GM20000 (cell line): Measurements from ENCODE around the gene PLEKHO1.

Experiments
- DNase-seq: peaks from one replicate; pipeline ENCODE4 v3.0.0; 2012; ENCODE audit warnings: low spot score
- TF ChIP-seq, protein P1 (sequence below): IDR thresholded peaks from 2 replicates; pipeline ENCODE4 v1.5.1; 2012; ENCODE audit warnings: mild to moderate bottlenecking, control low read depth; ENCODE audit errors: extremely low read depth, missing control alignments

The PLEKHO1 gene

GRCh38 chr1:150150133-150151021, 661 bp downstream of the PLEKHO1 start:
- TF ChIP-seq, protein P1, sequence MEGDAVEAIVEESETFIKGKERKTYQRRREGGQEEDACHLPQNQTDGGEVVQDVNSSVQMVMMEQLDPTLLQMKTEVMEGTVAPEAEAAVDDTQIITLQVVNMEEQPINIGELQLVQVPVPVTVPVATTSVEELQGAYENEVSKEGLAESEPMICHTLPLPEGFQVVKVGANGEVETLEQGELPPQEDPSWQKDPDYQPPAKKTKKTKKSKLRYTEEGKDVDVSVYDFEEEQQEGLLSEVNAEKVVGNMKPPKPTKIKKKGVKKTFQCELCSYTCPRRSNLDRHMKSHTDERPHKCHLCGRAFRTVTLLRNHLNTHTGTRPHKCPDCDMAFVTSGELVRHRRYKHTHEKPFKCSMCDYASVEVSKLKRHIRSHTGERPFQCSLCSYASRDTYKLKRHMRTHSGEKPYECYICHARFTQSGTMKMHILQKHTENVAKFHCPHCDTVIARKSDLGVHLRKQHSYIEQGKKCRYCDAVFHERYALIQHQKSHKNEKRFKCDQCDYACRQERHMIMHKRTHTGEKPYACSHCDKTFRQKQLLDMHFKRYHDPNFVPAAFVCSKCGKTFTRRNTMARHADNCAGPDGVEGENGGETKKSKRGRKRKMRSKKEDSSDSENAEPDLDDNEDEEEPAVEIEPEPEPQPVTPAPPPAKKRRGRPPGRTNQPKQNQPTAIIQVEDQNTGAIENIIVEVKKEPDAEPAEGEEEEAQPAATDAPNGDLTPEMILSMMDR, result no peak
- DNase-seq, result no peak

- peak; percentile 59 for DNase-seq
Measured at GRCh38 chr1:150151291-150152181, 1.8 kb downstream of the PLEKHO1 start.

DNA sequence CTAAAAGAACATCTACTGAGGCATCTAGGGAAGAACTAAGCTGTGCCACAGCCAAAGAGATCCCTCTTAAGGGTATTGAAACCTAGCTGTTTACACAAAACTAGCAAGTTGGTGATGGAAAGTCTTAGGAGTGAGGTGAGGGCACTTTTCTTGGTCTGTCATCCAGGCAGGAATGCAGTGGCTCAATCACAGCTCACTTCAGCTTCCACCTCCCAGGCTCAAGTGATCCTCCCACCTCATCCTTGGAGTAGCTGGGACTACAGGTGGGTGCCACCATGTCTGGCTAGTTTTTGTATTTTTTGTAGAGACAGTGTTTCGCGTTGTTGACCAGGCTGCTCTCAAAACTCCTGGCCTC, 2.4 kb downstream of the PLEKHO1 start:
- TF ChIP-seq, protein P1, result no peak
- no peak for DNase-seq

More at GRCh38 chr1:150151291-150152181, 1.8 kb downstream of the PLEKHO1 start:
- TF ChIP-seq, protein P1, result no peak

DNA sequence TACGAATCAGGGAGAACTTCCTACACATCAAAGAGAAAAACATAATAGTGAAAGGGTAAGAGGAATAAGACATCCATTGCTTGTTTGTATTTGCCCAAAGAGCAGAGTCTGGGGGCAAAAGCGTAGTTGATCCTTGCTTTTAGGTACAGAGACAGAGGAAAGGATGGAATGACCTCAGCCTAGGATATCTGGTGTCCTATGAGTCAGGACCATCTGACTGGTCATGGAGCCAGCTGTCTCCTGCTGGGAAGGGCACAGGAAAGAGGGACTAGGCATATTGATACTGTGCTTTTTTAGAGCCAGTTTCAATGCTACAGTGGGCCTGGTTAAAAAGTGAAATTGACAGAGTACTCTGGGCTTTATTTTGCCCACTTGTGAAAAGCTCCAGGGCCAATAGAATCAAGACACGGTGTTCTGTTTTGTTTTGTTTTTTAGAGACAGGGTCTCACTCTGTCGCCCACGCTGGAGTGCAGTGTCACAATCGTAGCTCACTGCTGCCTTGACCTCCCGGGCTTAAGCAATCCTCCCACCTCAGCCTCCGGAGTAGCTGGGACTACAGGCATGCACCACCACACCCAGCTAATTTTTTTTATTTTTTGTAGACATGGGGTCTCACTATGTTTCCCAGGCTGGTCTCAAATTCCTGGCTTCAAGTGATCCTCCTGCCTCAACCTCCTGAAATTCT, 3.2 kb downstream of the PLEKHO1 start:
- DNase-seq, result no peak
- TF ChIP-seq, protein P1, result no peak

- no peak for DNase-seq
- TF ChIP-seq, protein P1, result no peak
Measured at GRCh38 chr1:150154143-150154542, 4.4 kb downstream of the PLEKHO1 start.

DNA sequence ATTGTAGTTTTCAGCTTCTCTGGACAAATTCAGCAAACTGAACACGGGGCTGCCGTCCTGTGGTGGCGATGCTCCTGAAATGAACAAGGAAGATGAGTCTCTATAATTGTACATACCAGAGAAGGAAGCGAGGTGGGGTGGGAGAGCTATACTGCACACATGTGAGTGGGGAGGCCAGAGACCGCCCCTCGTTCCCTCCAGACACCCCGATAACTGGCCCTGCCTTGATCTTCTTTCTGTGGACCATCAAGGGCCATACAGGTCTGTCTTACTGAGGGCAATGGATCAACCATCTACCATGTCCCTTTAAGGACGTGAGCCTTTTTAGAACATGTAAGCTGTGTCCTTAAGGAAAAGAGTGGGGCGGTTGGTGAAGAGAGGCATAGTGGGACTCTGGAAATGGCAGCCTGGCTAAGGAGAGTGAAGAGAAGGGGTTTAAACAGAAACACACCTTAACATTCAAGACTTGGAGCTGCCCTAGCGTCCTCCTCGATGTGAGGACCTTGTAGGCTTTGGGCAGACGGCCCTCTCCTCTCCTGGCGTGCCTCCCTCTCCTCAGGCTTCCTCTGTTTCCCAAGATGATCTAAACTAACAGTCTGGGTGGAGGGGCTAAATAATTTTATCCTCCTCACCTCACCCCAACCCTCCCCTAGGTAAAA, 5.8 kb downstream of the PLEKHO1 start:
- TF ChIP-seq, protein P1, result no peak
- DNase-seq, result no peak
